ENCODE data around the gene ATXN10.

DNA sequence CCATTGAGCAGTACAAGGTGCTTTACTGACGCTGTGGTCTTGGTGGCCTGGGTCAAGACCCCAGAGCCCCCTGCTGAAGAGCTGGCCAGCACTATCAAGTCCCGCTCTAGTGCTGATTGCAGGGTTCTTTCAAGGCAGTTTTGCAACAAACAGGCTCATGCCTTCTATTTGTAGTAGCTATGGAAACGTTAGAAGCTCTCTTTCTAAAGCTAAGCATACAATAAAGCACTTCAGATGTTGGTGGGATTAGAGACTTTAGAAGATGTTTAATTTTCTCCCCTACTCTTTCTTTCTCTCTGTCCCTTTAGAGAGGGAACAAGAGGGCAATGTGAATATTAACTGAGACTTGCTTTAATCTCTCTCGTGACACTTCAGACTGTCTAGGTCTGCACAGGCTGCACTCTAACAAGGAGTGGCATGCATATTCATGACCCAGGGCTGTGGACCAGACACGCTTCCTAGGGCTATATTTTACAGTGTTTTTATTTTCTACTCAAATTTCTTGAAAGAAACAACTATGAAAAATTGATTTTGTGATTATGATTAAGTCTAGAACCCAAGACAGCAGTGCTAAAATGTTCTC lies 166.8 kb downstream of the ATXN10 start:
- TF ChIP-seq CTCF (IDR thresholded peaks at IDR 0.05): no peak
- TF ChIP-seq EZH2 (IDR thresholded peaks at IDR 0.05; ENCODE audit: borderline replicate concordance, insufficient read depth, low read depth, low read length, poor library complexity, severe bottlenecking): no peak
